NCI-H1105 treated with DMSO at 0.1 percent for 48 hours (cell line): Measurements from ENCODE around the gene LARGE2.

Experiments
- DNase-seq: peaks from one replicate; lab custom pipeline; 2025; lab: John Stamatoyannopoulos, UW

LARGE2 gene

GRCh38 chr11:45930031-45930794 lies 7.8 kb downstream of the LARGE2 start:
- peak; percentile 85 for DNase-seq

- no peak for DNase-seq
Measured at GRCh38 chr11:45930951-45931570, 8.6 kb downstream of the LARGE2 start.

GRCh38 chr11:45931739-45932138 lies 9.3 kb downstream of the LARGE2 start:
- DNase-seq = no peak

- no peak for DNase-seq
Measured at GRCh38 chr11:45932217-45932616, 9.8 kb downstream of the LARGE2 start.

GRCh38 chr11:45933131-45933831 lies 10.8 kb downstream of the LARGE2 start:
- DNase-seq = no peak

GRCh38 chr11:45933846-45934579 lies 11.6 kb downstream of the LARGE2 start:
- no peak for DNase-seq

- no peak for DNase-seq
Measured at GRCh38 chr11:45934580-45935318, 12.3 kb downstream of the LARGE2 start.

GRCh38 chr11:45935349-45936064 lies 13.1 kb downstream of the LARGE2 start:
- no peak for DNase-seq

GRCh38 chr11:45936511-45937054 lies 14.1 kb downstream of the LARGE2 start:
- DNase-seq = no peak

GRCh38 chr11:45937916-45938315 lies 15.5 kb downstream of the LARGE2 start:
- DNase-seq = no peak

GRCh38 chr11:45939836-45940235 lies 17.4 kb downstream of the LARGE2 start:
- no peak for DNase-seq

- no peak for DNase-seq
Measured at GRCh38 chr11:45941285-45941684, 18.8 kb downstream of the LARGE2 start.

GRCh38 chr11:45942381-45942780 lies 19.9 kb downstream of the LARGE2 start:
- DNase-seq = no peak

GRCh38 chr11:45945397-45945999 lies 23.0 kb downstream of the LARGE2 start:
- no peak for DNase-seq

GRCh38 chr11:45947885-45948284 lies 25.4 kb downstream of the LARGE2 start:
- DNase-seq = no peak

- DNase-seq = no peak
Measured at GRCh38 chr11:45948356-45948755, 25.9 kb downstream of the LARGE2 start.

GRCh38 chr11:45949992-45950407 lies 27.5 kb downstream of the LARGE2 start:
- DNase-seq = no peak

GRCh38 chr11:45959851-45960250 lies 37.4 kb downstream of the LARGE2 start:
- DNase-seq = no peak

- no peak for DNase-seq
Measured at GRCh38 chr11:45960387-45961095, 38.1 kb downstream of the LARGE2 start.
